Measurements from ENCODE around the gene ADCY9. TPM values are rescaled to one million over a fixed set of nuclear protein-coding genes. Genes with fewer than 3 reads are reported as not detected.
"Not testable (repeated sequence)": the region's sequence is repeated elsewhere in the genome, so short reads cannot be mapped to it uniquely, and the experiment has no call there.

ADCY9 gene
- total RNA-seq, 1 donor from 2014 or later, result 31.9 TPM

- Mint-ChIP-seq H3K36me3 (ENCODE audit: low read depth) (peaks cover 2% of the 10 kb centered on the region), H3K27me3 (ENCODE audit: low read depth) (no peaks in the 10 kb centered on the region), H3K4me1 (ENCODE audit: low read depth) (peaks cover 14% of the 10 kb centered on the region), H3K9me3 (ENCODE audit: low read depth) (no peaks in the 10 kb centered on the region), H3K4me3 (ENCODE audit: unreplicated experiment) (no peak overlapping the region), H3K27ac (ENCODE audit: unreplicated experiment) (no peak overlapping the region)
- DNase-seq (ENCODE audit: low spot score), result peak; percentile 68
- no peak for TF ChIP-seq CTCF (IDR thresholded peaks at IDR 0.05)
Observed at GRCh38 chr16:3937066-3937875, 179.0 kb downstream of the ADCY9 start.

GRCh38 chr16:3935921-3936320, 180.3 kb downstream of the ADCY9 start:
- H3K27me3 Mint-ChIP-seq (ENCODE audit: low read depth), result no peaks in the 10 kb centered on the region
- H3K36me3 Mint-ChIP-seq (ENCODE audit: low read depth), result no peaks in the 10 kb centered on the region
- no peak for TF ChIP-seq CTCF (IDR thresholded peaks at IDR 0.05)
- peaks cover 14% of the 10 kb centered on the region for H3K4me1 Mint-ChIP-seq (ENCODE audit: low read depth)
- no peaks in the 10 kb centered on the region for H3K9me3 Mint-ChIP-seq (ENCODE audit: low read depth)
- peak; percentile 63 for DNase-seq (ENCODE audit: low spot score)
- H3K27ac Mint-ChIP-seq (ENCODE audit: unreplicated experiment), result no peak overlapping the region
- no peak overlapping the region for H3K4me3 Mint-ChIP-seq (ENCODE audit: unreplicated experiment)

GRCh38 chr16:3934491-3935181, 181.6 kb downstream of the ADCY9 start:
- H3K4me3 Mint-ChIP-seq (ENCODE audit: unreplicated experiment), result no peak overlapping the region
- H3K9me3 Mint-ChIP-seq (ENCODE audit: low read depth), result no peaks in the 10 kb centered on the region
- no peak overlapping the region for H3K27ac Mint-ChIP-seq (ENCODE audit: unreplicated experiment)
- peak; percentile 24 for DNase-seq (ENCODE audit: low spot score)
- no peaks in the 10 kb centered on the region for H3K27me3 Mint-ChIP-seq (ENCODE audit: low read depth)
- H3K36me3 Mint-ChIP-seq (ENCODE audit: low read depth), result peaks cover 3% of the 10 kb centered on the region
- peaks cover 11% of the 10 kb centered on the region for H3K4me1 Mint-ChIP-seq (ENCODE audit: low read depth)
- no peak for TF ChIP-seq CTCF (IDR thresholded peaks at IDR 0.05)

- not testable (repeated sequence) for H3K4me3 Mint-ChIP-seq (ENCODE audit: unreplicated experiment); H3K4me1 Mint-ChIP-seq (ENCODE audit: low read depth); H3K27me3 Mint-ChIP-seq (ENCODE audit: low read depth); DNase-seq (ENCODE audit: low spot score); H3K27ac Mint-ChIP-seq (ENCODE audit: unreplicated experiment); H3K36me3 Mint-ChIP-seq (ENCODE audit: low read depth); H3K9me3 Mint-ChIP-seq (ENCODE audit: low read depth)
Observed at GRCh38 chr16:3927147-3927546, 189.1 kb downstream of the ADCY9 start.

GRCh38 chr16:3924763-3925162, 191.5 kb downstream of the ADCY9 start:
- H3K27ac Mint-ChIP-seq (ENCODE audit: unreplicated experiment), result no peak overlapping the region
- no peaks in the 10 kb centered on the region for H3K9me3 Mint-ChIP-seq (ENCODE audit: low read depth)
- H3K4me1 Mint-ChIP-seq (ENCODE audit: low read depth), result no peaks in the 10 kb centered on the region
- DNase-seq (ENCODE audit: low spot score), result no peak
- no peak overlapping the region for H3K4me3 Mint-ChIP-seq (ENCODE audit: unreplicated experiment)
- no peak for TF ChIP-seq CTCF (IDR thresholded peaks at IDR 0.05)
- no peaks in the 10 kb centered on the region for H3K36me3 Mint-ChIP-seq (ENCODE audit: low read depth)
- H3K27me3 Mint-ChIP-seq (ENCODE audit: low read depth), result peaks cover 3% of the 10 kb centered on the region
